PC-3 (cell line): Measurements from ENCODE around the gene IPCEF1. TPM values are rescaled to one million over a fixed set of nuclear protein-coding genes. Genes with fewer than 3 reads are reported as not detected.

Experiments used
- ATAC-seq: fragments of 200-7000 bp; cut with Tn5 transposase; 2 replicates; pipeline ENCODE4 v1.9.1; 2020; ENCODE audit warnings: mild to moderate bottlenecking, moderate library complexity
- BruUV-seq: library from RNA; stranded (reverse); fragments of 400-500 nt; replicated peaks from 2 replicates; lab custom pipeline; 2021; lab: Mats Ljungman, UMichigan
- CTCF ChIA-PET: fragments of 300-600 bp; sonication (Branson Sonifier 250); formaldehyde crosslinking; loops from one replicate; lab custom pipeline; 2022; ENCODE audit warnings: antibody characterized with exemption; lab: Charles Lee
- POLR2A ChIA-PET: fragments of 300-600 bp; sonication (Branson Sonifier 250); formaldehyde crosslinking; loops from one replicate; lab custom pipeline; 2022; ENCODE audit warnings: antibody characterized with exemption; ENCODE audit not compliant: unreplicated experiment; lab: Charles Lee
- DNase-seq: peaks from one replicate; pipeline ENCODE4 v3.0.0-alpha.2; 2015
- H2AFZ ChIP-seq: fragments of 300-600 bp; sonication (generic); 2 replicates; pipeline ENCODE4 v1.6.0; 2016; ENCODE audit warnings: antibody characterized with exemption, low read length
- H3F3A ChIP-seq: fragments of 300-600 bp; sonication (generic); one replicate; pipeline ENCODE4 v1.6.0; 2017; ENCODE audit warnings: antibody characterized with exemption, low read length, control low read depth, mild to moderate bottlenecking; ENCODE audit not compliant: unreplicated experiment
- H3K27ac ChIP-seq: fragments of 300-600 bp; sonication (generic); 2 replicates; pipeline ENCODE4 v1.5.1; 2016; ENCODE audit warnings: mild to moderate bottlenecking, low read length
- H3K27me3 ChIP-seq: fragments of 300-600 bp; sonication (generic); 2 replicates; pipeline ENCODE4 v1.6.1; 2016; ENCODE audit warnings: low read length, mixed read lengths
- H3K36me3 ChIP-seq: fragments of 300-600 bp; sonication (generic); 2 replicates; pipeline ENCODE4 v1.6.1; 2016; ENCODE audit warnings: low read depth, mixed run types, low read length, mixed read lengths
- H3K4me1 ChIP-seq: fragments of 300-600 bp; sonication (generic); 2 replicates; pipeline ENCODE4 v1.5.1; 2016; ENCODE audit warnings: low read length; ENCODE audit not compliant: insufficient read depth
- H3K4me2 ChIP-seq: fragments of 300-600 bp; sonication (generic); 2 replicates; pipeline ENCODE4 v1.6.0; 2016; ENCODE audit warnings: low read length
- H3K4me3 ChIP-seq: fragments of 300-600 bp; sonication (generic); 2 replicates; pipeline ENCODE4 v1.5.1; 2016; ENCODE audit warnings: mild to moderate bottlenecking, low read length, mixed read lengths
- H3K79me2 ChIP-seq: fragments of 300-600 bp; sonication (generic); 2 replicates; pipeline ENCODE4 v1.6.1; 2017; ENCODE audit warnings: low read length, mixed read lengths
- H3K9ac ChIP-seq: fragments of 300-600 bp; sonication (generic); 2 replicates; pipeline ENCODE4 v1.6.0; 2016; ENCODE audit warnings: mild to moderate bottlenecking, low read length
- H3K9me2 ChIP-seq: fragments of 300-600 bp; sonication (generic); replicated peaks from 2 replicates; pipeline ENCODE4 v1.6.1; 2016; ENCODE audit warnings: mixed run types, low read length, mixed read lengths
- H3K9me3 ChIP-seq: fragments of 300-600 bp; sonication (generic); 2 replicates; pipeline ENCODE4 v1.6.1; 2016; ENCODE audit warnings: low read length, mixed read lengths
- H4K20me1 ChIP-seq: fragments of 300-600 bp; sonication (generic); 2 replicates; pipeline ENCODE4 v1.6.1; 2016; ENCODE audit warnings: low read length, mixed read lengths
- EZH2 ChIP-seq: fragments of 300-600 bp; sonication (generic); IDR thresholded peaks from one replicate; pipeline ENCODE4 v1.6.1; 2017; ENCODE audit warnings: antibody characterized with exemption, mild to moderate bottlenecking, low read length; ENCODE audit not compliant: unreplicated experiment
- EZH2phosphoT487 ChIP-seq: fragments of 300-600 bp; sonication (generic); IDR thresholded peaks from 2 replicates; pipeline ENCODE4 v1.6.1; 2018; ENCODE audit warnings: mild to moderate bottlenecking, antibody characterized with exemption, low read length, borderline replicate concordance
- intact Hi-C: fragments of 100-400 bp; cut with micrococcal nuclease; formaldehyde crosslinking; loops from 2 replicates; pipeline ENCODE4 v1.9.0; 2023
- total RNA-seq: library from RNA; depleted of rRNA; stranded (reverse); fragments of >200 nt; gene quantifications from 2 replicates; pipeline ENCODE4 v1.2.3, GENCODE V29; 2014
- TF ChIP-seq, protein P1 (sequence below): fragments of 300-600 bp; sonication (generic); conservative IDR thresholded peaks from 2 replicates; pipeline ENCODE4 v1.5.1; 2017; ENCODE audit warnings: antibody characterized with exemption, low read depth, mild to moderate bottlenecking, low read length

Gene IPCEF1
- total RNA-seq, 1 experiment from 2014 or later: 0.29 TPM

DNA sequence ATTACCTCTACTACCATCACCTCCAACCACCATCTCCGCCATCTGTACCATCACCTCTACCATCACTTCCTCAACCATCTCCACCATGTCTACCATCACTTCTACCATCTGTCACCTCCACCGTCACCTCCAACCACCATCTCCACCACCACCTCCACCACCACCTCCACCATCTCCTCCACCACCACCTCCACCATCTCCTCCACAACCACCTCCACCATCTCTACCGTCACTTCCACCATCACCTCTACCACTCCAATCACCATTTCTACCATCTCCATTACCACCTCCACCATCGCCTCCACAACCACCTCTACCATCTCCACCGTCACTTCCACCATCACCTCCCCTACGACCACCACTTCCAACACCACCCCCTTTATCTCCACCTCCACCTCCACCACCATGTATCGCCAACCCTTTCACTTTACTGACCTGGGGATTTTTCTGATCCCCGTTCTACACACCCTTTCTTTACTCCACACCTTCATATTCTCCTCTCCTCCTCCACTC is 2.3 kb downstream of the IPCEF1 start:
- no peak for DNase-seq
- CTCF ChIA-PET: no interaction called here

DNA sequence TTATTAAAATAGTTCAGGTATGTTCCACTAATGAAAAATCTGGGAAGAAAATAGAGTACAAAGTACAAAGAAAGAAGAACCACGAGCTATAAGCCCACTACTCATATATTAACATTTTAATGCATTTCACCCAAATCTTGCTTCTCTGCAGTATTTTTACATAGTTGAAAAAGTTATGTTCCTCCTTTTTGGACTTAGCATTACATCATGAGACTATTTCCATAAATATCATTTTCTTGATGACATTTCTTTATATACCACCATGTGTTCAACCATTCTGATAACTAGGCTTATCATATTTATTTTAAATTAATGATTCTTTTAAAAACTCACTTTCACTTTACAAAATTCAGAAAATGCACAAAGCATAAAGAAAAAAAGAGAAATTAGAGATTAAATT is 3.0 kb downstream of the IPCEF1 start:
- TF ChIP-seq EZH2phosphoT487 (no peak), EZH2 (no peak)
- TF ChIP-seq, protein P1, sequence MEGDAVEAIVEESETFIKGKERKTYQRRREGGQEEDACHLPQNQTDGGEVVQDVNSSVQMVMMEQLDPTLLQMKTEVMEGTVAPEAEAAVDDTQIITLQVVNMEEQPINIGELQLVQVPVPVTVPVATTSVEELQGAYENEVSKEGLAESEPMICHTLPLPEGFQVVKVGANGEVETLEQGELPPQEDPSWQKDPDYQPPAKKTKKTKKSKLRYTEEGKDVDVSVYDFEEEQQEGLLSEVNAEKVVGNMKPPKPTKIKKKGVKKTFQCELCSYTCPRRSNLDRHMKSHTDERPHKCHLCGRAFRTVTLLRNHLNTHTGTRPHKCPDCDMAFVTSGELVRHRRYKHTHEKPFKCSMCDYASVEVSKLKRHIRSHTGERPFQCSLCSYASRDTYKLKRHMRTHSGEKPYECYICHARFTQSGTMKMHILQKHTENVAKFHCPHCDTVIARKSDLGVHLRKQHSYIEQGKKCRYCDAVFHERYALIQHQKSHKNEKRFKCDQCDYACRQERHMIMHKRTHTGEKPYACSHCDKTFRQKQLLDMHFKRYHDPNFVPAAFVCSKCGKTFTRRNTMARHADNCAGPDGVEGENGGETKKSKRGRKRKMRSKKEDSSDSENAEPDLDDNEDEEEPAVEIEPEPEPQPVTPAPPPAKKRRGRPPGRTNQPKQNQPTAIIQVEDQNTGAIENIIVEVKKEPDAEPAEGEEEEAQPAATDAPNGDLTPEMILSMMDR: no peak
- H3K79me2 ChIP-seq: no peaks in the 10 kb centered on the region
- H2AFZ ChIP-seq: no peak overlapping the region
- no peaks in the 10 kb centered on the region for H3K9me2 ChIP-seq
- H3K4me2 ChIP-seq: no peak overlapping the region
- no peak for DNase-seq
- H3K27ac ChIP-seq: no peak overlapping the region
- POLR2A ChIA-PET: no interaction called here
- H3K4me3 ChIP-seq: no peak overlapping the region
- CTCF ChIA-PET: no interaction called here
- no peaks in the 10 kb centered on the region for H3K9me3 ChIP-seq
- H3K36me3 ChIP-seq: no peaks in the 10 kb centered on the region
- H3K4me1 ChIP-seq: no peaks in the 10 kb centered on the region
- no peak for ATAC-seq
- H3F3A ChIP-seq: no peaks in the 10 kb centered on the region
- BruUV-seq: no TSS peak
- H3K9ac ChIP-seq: no peak overlapping the region
- intact Hi-C loops: no loop called here
- H4K20me1 ChIP-seq: no peaks in the 10 kb centered on the region
- no peaks in the 10 kb centered on the region for H3K27me3 ChIP-seq

More for the DNA sequence above, 2.3 kb downstream of the IPCEF1 start:
- no peaks in the 10 kb centered on the region for H3K9me2 ChIP-seq
- no peak overlapping the region for H3K4me2 ChIP-seq
- no peaks in the 10 kb centered on the region for H4K20me1 ChIP-seq
- no peak for ATAC-seq
- H3K9me3 ChIP-seq: no peaks in the 10 kb centered on the region
- POLR2A ChIA-PET: no interaction called here
- no peak overlapping the region for H2AFZ ChIP-seq
- TF ChIP-seq EZH2phosphoT487 (no peak), EZH2 (no peak)
- TF ChIP-seq, protein P1: no peak
- no peak overlapping the region for H3K4me3 ChIP-seq
- BruUV-seq: no TSS peak
- no peaks in the 10 kb centered on the region for H3K36me3 ChIP-seq
- H3K4me1 ChIP-seq: no peaks in the 10 kb centered on the region
- H3K27ac ChIP-seq: no peak overlapping the region
- H3K9ac ChIP-seq: no peak overlapping the region
- no peaks in the 10 kb centered on the region for H3K79me2 ChIP-seq
- no peaks in the 10 kb centered on the region for H3F3A ChIP-seq
- H3K27me3 ChIP-seq: no peaks in the 10 kb centered on the region
- intact Hi-C loops: no loop called here

DNA sequence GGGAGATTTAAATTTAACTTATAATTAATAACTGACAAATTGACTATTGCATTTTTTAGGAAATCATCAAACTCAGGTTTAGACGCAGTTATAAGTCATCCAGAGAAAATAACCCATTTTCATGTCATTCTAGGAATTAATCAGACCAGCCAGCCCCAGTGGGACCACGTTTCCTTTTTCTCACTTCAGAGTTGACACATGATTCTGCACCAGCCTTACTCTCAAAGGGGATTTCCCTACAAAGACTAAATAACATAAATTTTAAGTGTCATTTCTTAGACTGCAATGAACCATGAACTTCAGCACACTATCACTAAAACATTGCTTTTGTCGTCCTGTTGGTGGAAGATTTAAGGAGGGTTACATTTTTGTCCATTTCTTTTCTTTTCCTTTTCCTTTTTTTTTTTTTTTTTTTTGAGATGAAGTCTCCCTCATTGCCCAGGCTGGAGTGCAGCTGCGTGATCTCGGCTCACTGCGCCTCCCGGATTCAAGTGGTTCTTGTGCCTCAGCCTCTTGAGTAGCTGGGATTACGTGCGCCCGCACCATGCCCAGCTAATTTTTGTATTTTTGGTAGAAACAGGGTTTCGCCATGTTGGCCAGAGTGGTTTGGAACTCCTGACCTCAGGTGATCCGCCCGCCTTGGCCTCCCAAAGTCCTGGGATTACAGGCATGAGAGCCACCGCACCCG is 3.6 kb downstream of the IPCEF1 start:
- no peak for ATAC-seq
- no peaks in the 10 kb centered on the region for H3K27me3 ChIP-seq
- BruUV-seq: no TSS peak

More for the DNA sequence above, 3.6 kb downstream of the IPCEF1 start:
- Histone ChIP-seq H3K9ac (no peak overlapping the region), H3K36me3 (no peaks in the 10 kb centered on the region), H3K27ac (no peak overlapping the region), H3K9me3 (no peaks in the 10 kb centered on the region), H3K4me1 (no peaks in the 10 kb centered on the region), H3K9me2 (no peaks in the 10 kb centered on the region), H2AFZ (no peak overlapping the region), H3K79me2 (no peaks in the 10 kb centered on the region), H4K20me1 (no peaks in the 10 kb centered on the region), H3K4me3 (no peak overlapping the region), H3K4me2 (no peak overlapping the region), H3F3A (no peaks in the 10 kb centered on the region)
- ChIA-PET CTCF (no interaction called here), POLR2A (no interaction called here)
- DNase-seq: no peak
- TF ChIP-seq EZH2phosphoT487 (no peak), EZH2 (no peak)
- TF ChIP-seq, protein P1: no peak
- intact Hi-C loops: no loop called here
